Thyroid gland (tissue), 4 donors: ENCODE data around the gene TTC39B.

Experiments
- POLR2A ChIP-seq, 2 donors: fragments of 450-650 bp; IDR thresholded peaks; one replicate each; pipeline ENCODE4 v1.6.1; 2017; ENCODE audit warnings: antibody characterized with exemption in 2 of 2, mild to moderate bottlenecking in 2 of 2, moderate library complexity in 1 of 2
- TF ChIP-seq, protein P1 (sequence below), 6 experiments: fragments of 200-600 bp in 3 of 6; fragments of 450-650 bp in 3 of 6; sonication (generic) in 3 of 6; IDR thresholded peaks; one replicate each; pipeline ENCODE4 v1.5.1; 2016 to 2019; ENCODE audit warnings: antibody characterized with exemption in 6 of 6, mild to moderate bottlenecking in 2 of 6, inconsistent platforms in 1 of 6, moderate library complexity in 1 of 6

DNA sequence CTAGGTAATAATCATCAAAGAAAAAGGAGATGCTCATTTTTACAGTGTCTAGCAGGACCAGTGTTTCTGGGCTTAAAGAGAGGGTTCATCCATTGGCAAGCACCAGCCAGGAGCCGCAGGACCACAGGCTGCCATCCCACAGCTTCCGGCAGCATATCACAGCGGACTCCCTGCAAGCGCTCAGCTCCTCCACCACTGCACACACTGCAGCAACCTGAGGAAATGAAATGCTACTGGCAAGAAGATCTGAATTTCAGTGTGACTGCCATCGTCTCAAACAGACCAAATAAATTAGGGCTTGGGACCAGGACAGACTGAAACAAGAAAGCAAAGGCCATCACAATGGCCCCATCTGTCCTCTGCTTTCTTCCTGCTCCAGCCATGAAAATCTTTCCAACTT is 114.2 kb downstream of the TTC39B start:
- TF ChIP-seq, protein P1, sequence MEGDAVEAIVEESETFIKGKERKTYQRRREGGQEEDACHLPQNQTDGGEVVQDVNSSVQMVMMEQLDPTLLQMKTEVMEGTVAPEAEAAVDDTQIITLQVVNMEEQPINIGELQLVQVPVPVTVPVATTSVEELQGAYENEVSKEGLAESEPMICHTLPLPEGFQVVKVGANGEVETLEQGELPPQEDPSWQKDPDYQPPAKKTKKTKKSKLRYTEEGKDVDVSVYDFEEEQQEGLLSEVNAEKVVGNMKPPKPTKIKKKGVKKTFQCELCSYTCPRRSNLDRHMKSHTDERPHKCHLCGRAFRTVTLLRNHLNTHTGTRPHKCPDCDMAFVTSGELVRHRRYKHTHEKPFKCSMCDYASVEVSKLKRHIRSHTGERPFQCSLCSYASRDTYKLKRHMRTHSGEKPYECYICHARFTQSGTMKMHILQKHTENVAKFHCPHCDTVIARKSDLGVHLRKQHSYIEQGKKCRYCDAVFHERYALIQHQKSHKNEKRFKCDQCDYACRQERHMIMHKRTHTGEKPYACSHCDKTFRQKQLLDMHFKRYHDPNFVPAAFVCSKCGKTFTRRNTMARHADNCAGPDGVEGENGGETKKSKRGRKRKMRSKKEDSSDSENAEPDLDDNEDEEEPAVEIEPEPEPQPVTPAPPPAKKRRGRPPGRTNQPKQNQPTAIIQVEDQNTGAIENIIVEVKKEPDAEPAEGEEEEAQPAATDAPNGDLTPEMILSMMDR (IDR thresholded peaks at IDR 0.05), result no peak
- no peak for TF ChIP-seq POLR2A (IDR thresholded peaks at IDR 0.05)
